ENCODE results near the gene PITX1. TPM values are rescaled to one million over a fixed set of nuclear protein-coding genes. Genes with fewer than 3 reads are reported as not detected.

PITX1 gene
- total and polyA plus RNA-seq, 4 donors, result 0.02 TPM; not detected in 3

GRCh38 chr5:135055396-135055795 lies 21.4 kb upstream of the PITX1 start:
- peaks cover 4 to 10% (median 5%) of the 10 kb centered on the region in 4 donors for H3K27me3 ChIP-seq (ENCODE audit: control insufficient read depth in 4 of 4, insufficient read depth in 4 of 4, low read length in 3 of 4)

More at GRCh38 chr5:135055396-135055795, 21.4 kb upstream of the PITX1 start:
- WGBS, result 84% methylated on average over 5 of the region's 5 CpGs
- Histone ChIP-seq H3K9me3 (ENCODE audit: control insufficient read depth in 4 of 4, low read length in 3 of 4) (no peaks in the 10 kb centered on the region), H3K27ac (ENCODE audit: low read depth in 1 of 2, low read length in 2 of 2) (no peak overlapping the region), H3K4me1 (ENCODE audit: control insufficient read depth in 4 of 4, insufficient read depth in 4 of 4, low read length in 3 of 4) (peaks cover 0 to under 1% (median 0%) of the 10 kb centered on the region in 4 donors), H3K36me3 (ENCODE audit: control insufficient read depth in 4 of 4, insufficient read depth in 3 of 4, low read depth in 1 of 4, low read length in 3 of 4) (no peaks in the 10 kb centered on the region), H3K9ac (ENCODE audit: low read depth in 1 of 2, low read length in 2 of 2) (no peak overlapping the region), H3K4me3 (ENCODE audit: low read depth in 1 of 3, low read length in 3 of 3) (no peak overlapping the region)
- TF ChIP-seq HNF4A (conservative IDR thresholded peaks at IDR 0.05), result no peak
- no peak for TF ChIP-seq ATF3 (IDR thresholded peaks at IDR 0.05)
- TF ChIP-seq YY1 (IDR thresholded peaks at IDR 0.05), result no peak
- TF ChIP-seq MAX (IDR thresholded peaks at IDR 0.05), result no peak
- TF ChIP-seq CTCF (IDR thresholded peaks at IDR 0.05; ENCODE audit: low read depth, low read length, missing input control), result no peak
- no peak for TF ChIP-seq GABPA (IDR thresholded peaks at IDR 0.05 in 1 of 2, conservative IDR thresholded peaks at IDR 0.05 in 1 of 2)
- TF ChIP-seq ZBTB33 (IDR thresholded peaks at IDR 0.05), result no peak
- no peak for TF ChIP-seq EGR1 (IDR thresholded peaks at IDR 0.05; ENCODE audit: low read depth in 2 of 2)
- no peak for TF ChIP-seq RXRA (IDR thresholded peaks at IDR 0.05)
- no peak for TF ChIP-seq SP1 (IDR thresholded peaks at IDR 0.05)
- no peak for TF ChIP-seq NR2F2 (IDR thresholded peaks at IDR 0.05)
- TF ChIP-seq JUND (IDR thresholded peaks at IDR 0.05), result no peak
- no peak for TF ChIP-seq FOXA1 (IDR thresholded peaks at IDR 0.05)
- TF ChIP-seq TAF1 (conservative IDR thresholded peaks at IDR 0.05), result no peak
- TF ChIP-seq RAD21 (IDR thresholded peaks at IDR 0.05), result no peak
- no peak for TF ChIP-seq HNF4G (IDR thresholded peaks at IDR 0.05)
- no peak for TF ChIP-seq FOXA2 (IDR thresholded peaks at IDR 0.05)
- TF ChIP-seq REST (IDR thresholded peaks at IDR 0.05), result no peak
- DNase-seq (ENCODE audit: low spot score), result no peak

Data from liver (tissue), 9 donors.